GM21390 (cell line): ENCODE measurements around the gene ACBD6.

Experiments
- ATAC-seq: cut with Tn5 transposase; IDR thresholded peaks from one replicate; pipeline ENCODE4 v1.9.1; 2021; ENCODE audit not compliant: unreplicated experiment

ACBD6 gene

GRCh38 chr1:180244840-180245239 is 257.5 kb downstream of the ACBD6 start:
- ATAC-seq: no peak

GRCh38 chr1:180243517-180244221 is 258.7 kb downstream of the ACBD6 start:
- ATAC-seq: no peak

GRCh38 chr1:180241716-180242544 is 260.4 kb downstream of the ACBD6 start:
- ATAC-seq: no peak

GRCh38 chr1:180239145-180240096 is 263.0 kb downstream of the ACBD6 start:
- no peak for ATAC-seq

GRCh38 chr1:180238675-180239074 is 263.7 kb downstream of the ACBD6 start:
- ATAC-seq: no peak
